NCI-H146 treated with DMSO at 0.1 percent for 48 hours (cell line): ENCODE measurements around the gene TPST2.

Source experiments
- DNase-seq: peaks from one replicate; lab custom pipeline; 2025; ENCODE audit not compliant: unreplicated experiment; lab: John Stamatoyannopoulos, UW

Gene TPST2

DNA sequence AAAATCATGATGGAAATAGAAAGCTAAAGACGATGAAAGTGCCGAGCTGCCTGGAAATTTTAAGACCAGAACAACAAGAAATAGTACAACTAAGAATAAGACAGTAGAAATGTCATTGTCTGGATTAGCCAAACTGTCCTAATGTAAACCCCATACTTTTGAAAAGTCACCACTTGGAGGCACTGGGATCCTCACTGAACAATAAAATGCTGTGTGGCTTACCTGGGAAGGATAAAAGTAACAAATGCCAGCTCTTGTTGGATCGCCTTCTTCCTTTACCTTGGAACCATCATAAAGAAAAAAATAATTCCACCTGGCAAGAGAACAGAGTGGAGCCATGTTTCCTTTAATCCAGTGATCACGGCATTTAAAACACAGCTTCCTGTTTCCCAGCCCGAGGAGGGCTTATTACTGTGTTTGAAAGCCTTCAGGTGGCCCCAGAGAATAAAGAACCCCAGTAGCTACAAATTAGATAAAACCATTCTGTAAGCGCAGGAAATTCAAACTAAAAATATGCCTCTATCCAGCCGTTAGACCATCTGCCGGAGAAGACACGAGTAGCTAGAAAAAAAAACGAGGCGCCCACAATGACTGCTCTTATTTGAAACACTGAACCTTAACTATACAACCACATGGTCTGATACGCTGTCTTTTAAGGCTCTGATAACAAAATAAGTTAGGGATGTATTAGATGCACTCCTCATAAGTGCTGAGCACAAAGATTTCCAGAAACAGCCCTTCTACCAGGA, 110.7 kb downstream of the TPST2 start:
- DNase-seq = peak; percentile 65

DNA sequence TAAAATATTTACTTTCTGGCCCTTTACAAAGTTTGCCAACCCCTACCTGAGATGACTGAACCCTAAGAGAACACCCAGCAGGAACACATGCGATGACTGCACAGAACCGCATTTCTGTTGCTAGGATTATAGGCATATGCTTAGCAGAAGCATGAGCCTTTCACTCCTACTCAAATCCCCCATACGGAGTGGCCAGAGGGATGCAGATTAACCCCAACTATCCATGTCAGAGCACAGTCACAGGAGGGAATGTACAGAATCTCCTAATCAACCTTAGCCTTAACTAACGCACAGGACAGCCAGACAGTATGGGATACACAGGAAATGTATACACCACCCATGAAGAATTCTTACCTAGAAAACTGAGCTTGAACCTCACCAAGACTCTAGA, 112.6 kb downstream of the TPST2 start:
- DNase-seq = no peak

DNA sequence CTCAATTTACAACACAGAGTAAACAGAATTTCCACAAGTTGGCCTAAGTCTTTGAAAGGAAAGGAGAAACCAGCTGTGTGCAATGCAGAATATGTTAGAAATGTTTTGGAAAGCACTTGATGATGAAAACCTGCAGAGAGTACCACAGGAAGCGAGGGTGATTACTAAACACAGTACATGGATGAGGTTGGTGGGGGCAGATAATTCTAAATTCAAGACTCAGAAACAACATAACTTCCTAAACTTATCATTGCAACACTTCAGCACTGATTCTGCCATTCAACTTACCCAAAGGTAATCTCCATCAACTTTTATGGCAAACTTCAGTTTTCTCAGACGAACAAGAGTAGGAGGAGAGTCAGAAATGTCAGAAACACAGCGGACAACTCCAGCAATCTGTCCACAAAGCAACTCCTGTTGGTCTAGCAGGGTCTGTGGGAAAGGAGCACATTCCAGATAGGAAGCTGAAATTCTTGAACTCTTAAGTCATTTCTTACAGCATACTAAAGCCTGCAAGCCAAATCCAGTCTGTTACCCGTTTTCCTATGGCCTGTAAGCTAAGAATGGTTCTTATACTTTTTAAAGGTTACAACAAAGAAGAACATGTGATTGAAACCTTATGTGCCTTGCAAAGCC, 113.1 kb downstream of the TPST2 start:
- DNase-seq = no peak

DNA sequence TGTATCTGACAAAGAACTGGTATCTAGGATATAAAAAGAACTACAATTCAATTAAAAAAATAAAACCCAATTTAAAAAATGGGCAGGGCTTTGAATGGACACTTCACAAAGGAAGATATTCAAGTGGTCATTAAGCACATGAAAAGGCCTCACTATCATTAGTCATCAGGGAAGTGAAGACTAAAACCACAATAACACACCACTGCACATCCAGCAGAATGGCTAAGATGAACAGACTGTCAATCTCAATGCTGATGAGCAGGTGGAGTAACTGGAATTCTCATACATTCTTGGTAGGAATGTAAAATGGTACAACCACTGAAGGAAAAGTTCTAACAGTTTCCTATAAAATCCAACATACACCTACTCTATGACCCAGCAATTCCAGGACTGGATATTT, 115.2 kb downstream of the TPST2 start:
- DNase-seq = no peak
